Kidney (tissue), 14 donors: ENCODE data around the gene RER1. TPM values are rescaled to one million over a fixed set of nuclear protein-coding genes. Genes with fewer than 3 reads are reported as not detected.

Experiments
- DNase-seq, 5 donors: peaks; one replicate each; pipeline ENCODE4 v3.0.0-alpha.2; 2013 to 2020
- FAIRE-seq: peaks from 2 replicates; lab custom pipeline; 2012; peaks lifted over from hg19 to GRCh38; lab: Jason Lieb, UNC
- H3K27ac ChIP-seq, 2 donors: one replicate each; pipeline ENCODE4 v1.7.0; 2013; ENCODE audit warnings: low read depth in 2 of 2, low read length in 2 of 2, inconsistent platforms in 1 of 2
- H3K27me3 ChIP-seq: one replicate; pipeline ENCODE4 v1.7.1; 2013; ENCODE audit warnings: low read length, inconsistent platforms; ENCODE audit not compliant: control insufficient read depth, insufficient read depth
- H3K36me3 ChIP-seq, 3 donors: one replicate each; pipeline versions ENCODE4 v1.7.0 to v1.7.1; 2013; ENCODE audit warnings: low read length in 3 of 3, control low read depth in 1 of 3, inconsistent platforms in 1 of 3; ENCODE audit not compliant: insufficient read depth in 3 of 3, control insufficient read depth in 2 of 3
- H3K4me1 ChIP-seq, 3 donors: one replicate each; pipeline versions ENCODE4 v1.7.0 to v1.7.1; 2013; ENCODE audit warnings: low read length in 3 of 3, inconsistent platforms in 1 of 3, low read depth in 1 of 3; ENCODE audit not compliant: control insufficient read depth in 2 of 3, insufficient read depth in 2 of 3
- H3K4me3 ChIP-seq, 3 donors: one replicate each; pipeline versions ENCODE4 v1.7.0 to v1.8.1; 2013; ENCODE audit warnings: low read length in 3 of 3, control low read depth in 1 of 3, inconsistent platforms in 1 of 3
- H3K9ac ChIP-seq, 3 donors: one replicate each; pipeline versions ENCODE4 v1.7.0 to v1.7.1; 2013; ENCODE audit warnings: low read length in 3 of 3, control low read depth in 1 of 3, inconsistent platforms in 1 of 3
- H3K9me3 ChIP-seq, 3 donors: one replicate each; pipeline versions ENCODE4 v1.7.0 to v1.7.1; 2013; ENCODE audit warnings: low read length in 3 of 3, control low read depth in 1 of 3, inconsistent platforms in 1 of 3; ENCODE audit not compliant: control insufficient read depth in 2 of 3, insufficient read depth in 1 of 3
- intact Hi-C: fragments of 100-400 bp; cut with DNase I; formaldehyde crosslinking; loops from one replicate; pipeline ENCODE4 v1.11.1; 2022
- polyA plus RNA-seq: library from polyadenylated mRNA; stranded (reverse); fragments of 350-450 nt; fragmentation: Illumina TruSeq; extraction: RNeasy Lipid Tissue Mini Kit (QIAGEN cat#74804); gene quantifications from one replicate; pipeline ENCODE4 v1.2.3, GENCODE V29; 2014; ENCODE audit warnings: low read depth, low replicate concordance; ENCODE audit not compliant: insufficient read depth
- total RNA-seq: library from RNA; stranded (reverse); fragmentation: NEBNext Ultra II Directional; extraction: Animal tissue kit (Norgen Biotek cat#: 25700); gene quantifications from one replicate; pipeline ENCODE4 v1.2.1, GENCODE V29; 2021
- TF ChIP-seq, protein P1 (sequence below): IDR thresholded peaks from 3 replicates; pipeline ENCODE4 v1.5.1; 2012; ENCODE audit warnings: mild to moderate bottlenecking, moderate library complexity, borderline replicate concordance; ENCODE audit not compliant: insufficient read depth; ENCODE audit errors: extremely low read depth
- donor health status: control.
- donor health status: control.
- donor health status: control.
- donor health status: control.
- donor health status: control.
- donor health status: DM: yes; HTN: yes; CAD: no.
- donor health status: Normal renal cell carcinoma (clear cell type).

The RER1 gene
- total and polyA plus RNA-seq, 2 donors from 2014 or later, result 158 to 162 TPM

DNA sequence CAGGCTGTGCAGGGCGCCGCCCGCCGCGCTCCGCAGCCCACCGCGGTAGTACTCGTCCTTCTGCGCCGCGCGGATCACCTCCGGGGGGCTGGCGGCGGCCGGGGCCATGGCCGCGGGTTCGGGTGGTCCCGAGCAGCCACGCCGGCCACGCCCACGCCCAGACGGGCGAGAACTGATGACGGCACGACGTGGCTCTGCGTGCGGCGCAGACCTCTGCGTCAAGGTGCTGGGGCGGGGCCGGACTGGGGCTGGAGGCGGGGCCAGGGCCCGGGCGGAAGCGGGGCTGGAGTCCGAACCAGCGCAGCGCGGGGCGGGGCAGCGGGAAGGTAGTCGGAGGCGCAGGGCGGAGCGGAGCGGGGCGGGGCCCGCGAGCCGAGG, 20.7 kb downstream of the RER1 start, which contains the start of gene PEX10:
TSS of gene PEX10 (minus strand) at position 170 of the 378 bp plus-strand sequence. CDS start at position 108, 62 bp downstream.
- FAIRE-seq, result no peak
- Histone ChIP-seq H3K4me1 (peaks cover 0 to 21% (median 12%) of the 10 kb centered on the region in 3 donors), H3K36me3 (peaks cover 0 to 2% (median 0%) of the 10 kb centered on the region in 3 donors), H3K27me3 (no peaks in the 10 kb centered on the region), H3K9ac (peak within 1 kb of the TSS; percentile 36 to 75 (median 69)), H3K9me3 (no peaks in the 10 kb centered on the region), H3K27ac (peak within 1 kb of the TSS; percentile 75 to 86), H3K4me3 (peak within 1 kb of the TSS; percentile 56 to 79 (median 68))
- intact Hi-C loops, result loop anchor here (10.0 kb wide), 1 partner anchor 132 kb away; no protein-coding TSS in a partner anchor
- peak; percentile 98 to 99 (median 99) for DNase-seq
- TF ChIP-seq, protein P1, sequence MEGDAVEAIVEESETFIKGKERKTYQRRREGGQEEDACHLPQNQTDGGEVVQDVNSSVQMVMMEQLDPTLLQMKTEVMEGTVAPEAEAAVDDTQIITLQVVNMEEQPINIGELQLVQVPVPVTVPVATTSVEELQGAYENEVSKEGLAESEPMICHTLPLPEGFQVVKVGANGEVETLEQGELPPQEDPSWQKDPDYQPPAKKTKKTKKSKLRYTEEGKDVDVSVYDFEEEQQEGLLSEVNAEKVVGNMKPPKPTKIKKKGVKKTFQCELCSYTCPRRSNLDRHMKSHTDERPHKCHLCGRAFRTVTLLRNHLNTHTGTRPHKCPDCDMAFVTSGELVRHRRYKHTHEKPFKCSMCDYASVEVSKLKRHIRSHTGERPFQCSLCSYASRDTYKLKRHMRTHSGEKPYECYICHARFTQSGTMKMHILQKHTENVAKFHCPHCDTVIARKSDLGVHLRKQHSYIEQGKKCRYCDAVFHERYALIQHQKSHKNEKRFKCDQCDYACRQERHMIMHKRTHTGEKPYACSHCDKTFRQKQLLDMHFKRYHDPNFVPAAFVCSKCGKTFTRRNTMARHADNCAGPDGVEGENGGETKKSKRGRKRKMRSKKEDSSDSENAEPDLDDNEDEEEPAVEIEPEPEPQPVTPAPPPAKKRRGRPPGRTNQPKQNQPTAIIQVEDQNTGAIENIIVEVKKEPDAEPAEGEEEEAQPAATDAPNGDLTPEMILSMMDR, result no peak

- Histone ChIP-seq H3K9ac (peak overlapping the region in 2 of 3 donors; percentile 58 to 60), H3K36me3 (no peaks in the 10 kb centered on the region), H3K4me3 (peak overlapping the region; percentile 50 to 79 (median 68)), H3K4me1 (peaks cover 0 to 21% (median 12%) of the 10 kb centered on the region in 3 donors), H3K27me3 (no peaks in the 10 kb centered on the region), H3K9me3 (no peaks in the 10 kb centered on the region), H3K27ac (peak overlapping the region; percentile 75 to 86)
- TF ChIP-seq, protein P1, result no peak
- intact Hi-C loops, result loop anchor here (10.0 kb wide), 1 partner anchor 132 kb away; no protein-coding TSS in a partner anchor
- DNase-seq (peak in 2 of 5 donors; percentile 24 to 37), FAIRE-seq (no peak)
These were observed 21.3 kb downstream of the RER1 start for GRCh38 chr1:2412773-2413494.

DNA sequence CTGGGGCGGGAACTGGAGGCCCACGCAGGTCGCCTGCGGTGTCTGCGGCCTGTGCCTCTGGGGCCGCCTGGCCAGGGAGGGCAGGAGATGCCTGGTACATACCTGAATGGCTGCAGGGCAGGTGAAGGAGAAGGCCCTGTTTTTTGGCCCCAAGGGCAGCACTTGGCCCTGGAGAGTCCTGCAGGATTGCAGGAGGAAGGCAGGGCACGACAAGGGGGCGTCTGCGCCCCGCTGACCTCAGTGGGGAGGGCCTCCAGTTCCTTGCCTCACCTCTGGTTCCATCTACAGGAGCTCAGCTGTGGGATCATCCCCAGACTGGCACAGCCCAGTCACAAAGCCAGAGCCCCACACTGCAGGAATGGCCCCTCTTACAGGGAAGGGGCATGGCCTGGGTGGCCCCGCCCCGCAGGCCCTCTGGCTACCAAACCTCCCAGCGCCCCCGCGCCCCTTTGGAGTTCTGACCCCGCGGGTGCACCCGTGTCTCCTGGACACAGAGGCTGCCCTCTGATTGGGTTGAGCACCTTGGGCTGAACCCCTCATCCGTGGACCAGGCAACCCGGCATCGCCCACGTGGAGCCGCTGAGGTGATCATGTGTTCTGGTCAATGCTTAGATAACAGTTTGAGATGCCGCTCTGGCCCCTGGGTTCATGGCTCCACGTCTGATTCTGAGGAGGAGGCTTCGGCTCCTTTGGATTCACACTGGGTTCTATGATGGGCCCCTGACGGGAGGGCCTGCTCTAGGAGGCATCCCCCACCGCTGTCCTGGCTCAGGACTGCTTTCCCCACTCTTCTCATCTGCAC, 22.1 kb downstream of the RER1 start:
- peak overlapping the region in 1 of 2 donors; percentile 51 for H3K27ac ChIP-seq
- peak overlapping the region in 2 of 3 donors; percentile 16 to 58 for H3K9ac ChIP-seq
- H3K4me3 ChIP-seq, result peak overlapping the region in 2 of 3 donors; percentile 12 to 79
- no peak for FAIRE-seq
- H3K36me3 ChIP-seq, result no peaks in the 10 kb centered on the region
- H3K4me1 ChIP-seq, result peaks cover 0 to 21% (median 12%) of the 10 kb centered on the region in 3 donors
- DNase-seq, result peak in 2 of 5 donors; percentile 19 to 86
- TF ChIP-seq, protein P1, result no peak
- intact Hi-C loops, result loop anchor here (10.0 kb wide), 1 partner anchor 131 kb away; no protein-coding TSS in a partner anchor
- no peaks in the 10 kb centered on the region for H3K27me3 ChIP-seq
- no peaks in the 10 kb centered on the region for H3K9me3 ChIP-seq
